Thoracic aorta (tissue), 2 donors: Measurements from ENCODE around the gene CUX1. TPM values are rescaled to one million over a fixed set of nuclear protein-coding genes. Genes with fewer than 3 reads are reported as not detected.

Experiments
- ATAC-seq: fragments of 150-250 bp; one replicate; pipeline ENCODE4 v1.8.0; 2017; ENCODE audit warnings: low read depth; ENCODE audit not compliant: insufficient number of reproducible peaks, low FRiP score
- DNase-seq: peaks from one replicate; pipeline ENCODE4 v3.0.0-alpha.2; 2020; ENCODE audit warnings: low spot score
- H3K27ac ChIP-seq, 2 donors: fragments of 200-600 bp; sonication (generic); 1 replicate in 1 of 2; 2 replicates in 1 of 2; pipeline ENCODE4 v1.5.1; 2016; ENCODE audit warnings: mild to moderate bottlenecking in 2 of 2, moderate library complexity in 2 of 2
- H3K27me3 ChIP-seq: fragments of 200-600 bp; sonication (generic); replicated peaks from 2 replicates; pipeline ENCODE4 v1.6.0; 2016; ENCODE audit warnings: mild to moderate bottlenecking; ENCODE audit not compliant: insufficient read depth
- H3K36me3 ChIP-seq: fragments of 200-600 bp; sonication (generic); one replicate; pipeline ENCODE4 v1.5.1; 2016
- H3K4me1 ChIP-seq, 2 donors: fragments of 200-600 bp; sonication (generic); 1 replicate in 1 of 2; 2 replicates in 1 of 2; pipeline versions ENCODE4 v1.5.1 to v1.6.0; 2016; ENCODE audit warnings: low read depth in 2 of 2, mild to moderate bottlenecking in 1 of 2; ENCODE audit not compliant: control insufficient read depth in 1 of 2
- H3K4me3 ChIP-seq: fragments of 200-600 bp; sonication (generic); 2 replicates; pipeline ENCODE4 v1.5.1; 2016; ENCODE audit warnings: mild to moderate bottlenecking
- H3K9me3 ChIP-seq: fragments of 200-600 bp; sonication (generic); 2 replicates; pipeline ENCODE4 v1.5.1; 2016
- total RNA-seq, 2 donors: library from RNA; depleted of rRNA; stranded (reverse); fragments of >200 nt; gene quantifications; one replicate each; pipeline versions ENCODE4 v1.1.0 to v1.2.3, GENCODE V29; 2016
- TF ChIP-seq, protein P1 (sequence below): fragments of 200-600 bp; sonication (generic); IDR thresholded peaks from one replicate; pipeline ENCODE4 v1.5.1; 2019; ENCODE audit warnings: antibody characterized with exemption

The CUX1 gene
- total RNA-seq, 2 donors from 2014 or later, result 85.0 to 179 TPM

DNA sequence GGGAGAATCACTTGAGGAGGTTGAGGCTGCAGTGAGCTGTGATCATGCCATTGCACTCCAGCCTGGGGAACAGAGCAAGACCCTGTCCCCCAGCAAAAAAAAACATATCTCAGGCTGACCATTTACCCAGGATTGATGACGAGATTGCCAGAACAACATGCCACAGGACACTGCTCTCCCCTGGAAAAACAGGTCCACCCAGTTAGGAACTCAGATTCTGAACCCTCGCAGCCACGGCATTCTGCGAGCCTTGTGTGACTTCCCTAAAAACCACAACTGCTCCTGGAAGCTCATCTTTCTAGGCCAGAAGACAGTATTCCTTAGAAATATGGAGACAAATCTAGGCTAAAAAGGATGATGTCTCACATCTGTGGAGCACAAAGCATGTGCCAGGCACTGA is 427.2 kb downstream of the CUX1 start:
- DNase-seq, result no peak
- ATAC-seq, result no peak
- Histone ChIP-seq H3K4me1 (no peaks in the 10 kb centered on the region), H3K27me3 (no peaks in the 10 kb centered on the region), H3K36me3 (peaks cover 37% of the 10 kb centered on the region), H3K27ac (no peak overlapping the region), H3K9me3 (no peaks in the 10 kb centered on the region), H3K4me3 (no peak overlapping the region)
- TF ChIP-seq, protein P1, sequence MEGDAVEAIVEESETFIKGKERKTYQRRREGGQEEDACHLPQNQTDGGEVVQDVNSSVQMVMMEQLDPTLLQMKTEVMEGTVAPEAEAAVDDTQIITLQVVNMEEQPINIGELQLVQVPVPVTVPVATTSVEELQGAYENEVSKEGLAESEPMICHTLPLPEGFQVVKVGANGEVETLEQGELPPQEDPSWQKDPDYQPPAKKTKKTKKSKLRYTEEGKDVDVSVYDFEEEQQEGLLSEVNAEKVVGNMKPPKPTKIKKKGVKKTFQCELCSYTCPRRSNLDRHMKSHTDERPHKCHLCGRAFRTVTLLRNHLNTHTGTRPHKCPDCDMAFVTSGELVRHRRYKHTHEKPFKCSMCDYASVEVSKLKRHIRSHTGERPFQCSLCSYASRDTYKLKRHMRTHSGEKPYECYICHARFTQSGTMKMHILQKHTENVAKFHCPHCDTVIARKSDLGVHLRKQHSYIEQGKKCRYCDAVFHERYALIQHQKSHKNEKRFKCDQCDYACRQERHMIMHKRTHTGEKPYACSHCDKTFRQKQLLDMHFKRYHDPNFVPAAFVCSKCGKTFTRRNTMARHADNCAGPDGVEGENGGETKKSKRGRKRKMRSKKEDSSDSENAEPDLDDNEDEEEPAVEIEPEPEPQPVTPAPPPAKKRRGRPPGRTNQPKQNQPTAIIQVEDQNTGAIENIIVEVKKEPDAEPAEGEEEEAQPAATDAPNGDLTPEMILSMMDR, result no peak

GRCh38 chr7:102248081-102248455 is 430.6 kb downstream of the CUX1 start:
- Histone ChIP-seq H3K9me3 (no peaks in the 10 kb centered on the region), H3K4me3 (no peak overlapping the region), H3K4me1 (no peaks in the 10 kb centered on the region), H3K27ac (no peak overlapping the region), H3K27me3 (no peaks in the 10 kb centered on the region), H3K36me3 (peaks cover 9% of the 10 kb centered on the region)
- no peak for DNase-seq
- no peak for ATAC-seq
- TF ChIP-seq, protein P1, result no peak

DNA sequence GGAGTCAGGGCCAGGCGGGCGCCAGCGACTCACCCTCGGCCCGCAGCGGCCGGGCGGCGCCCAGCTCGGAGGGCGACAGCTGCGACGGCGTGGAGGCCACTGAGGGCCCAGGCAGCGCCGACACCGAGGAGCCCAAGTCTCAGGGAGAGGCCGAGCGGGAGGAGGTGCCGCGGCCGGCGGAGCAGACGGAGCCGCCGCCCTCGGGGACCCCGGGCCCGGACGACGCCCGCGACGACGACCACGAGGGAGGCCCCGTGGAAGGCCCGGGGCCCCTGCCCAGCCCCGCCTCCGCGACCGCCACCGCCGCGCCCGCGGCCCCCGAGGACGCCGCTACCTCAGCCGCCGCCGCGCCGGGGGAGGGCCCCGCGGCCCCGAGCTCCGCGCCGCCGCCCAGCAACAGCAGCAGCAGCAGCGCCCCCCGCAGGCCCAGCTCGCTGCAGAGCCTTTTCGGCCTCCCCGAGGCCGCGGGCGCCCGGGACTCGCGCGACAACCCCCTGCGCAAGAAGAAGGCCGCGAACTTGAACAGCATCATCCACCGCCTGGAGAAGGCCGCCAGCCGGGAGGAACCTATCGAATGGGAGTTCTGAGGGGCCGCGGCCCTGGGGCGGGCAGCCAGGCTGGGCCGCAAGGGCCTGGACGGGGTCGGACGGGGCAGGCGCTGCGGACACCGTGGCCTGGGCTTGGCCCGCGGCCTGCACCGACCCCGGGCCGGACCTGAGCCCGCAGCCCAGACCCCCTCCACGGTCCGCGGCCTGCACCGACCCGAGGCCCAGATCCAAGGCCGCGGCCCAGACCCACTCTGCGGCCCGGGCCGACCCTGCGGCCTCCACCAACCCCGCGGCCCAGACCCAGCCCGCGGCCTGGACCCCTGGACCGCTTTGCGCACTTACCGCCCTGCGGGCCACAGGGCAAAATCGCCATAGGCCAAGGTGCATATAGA is 431.3 kb downstream of the CUX1 start:
- TF ChIP-seq, protein P1, result no peak
- ATAC-seq, result no peak
- H3K27me3 ChIP-seq, result no peaks in the 10 kb centered on the region
- no peaks in the 10 kb centered on the region for H3K4me1 ChIP-seq
- no peak overlapping the region for H3K4me3 ChIP-seq
- H3K36me3 ChIP-seq, result peaks cover 9% of the 10 kb centered on the region
- H3K27ac ChIP-seq, result no peak overlapping the region
- H3K9me3 ChIP-seq, result no peaks in the 10 kb centered on the region
- DNase-seq, result no peak

DNA sequence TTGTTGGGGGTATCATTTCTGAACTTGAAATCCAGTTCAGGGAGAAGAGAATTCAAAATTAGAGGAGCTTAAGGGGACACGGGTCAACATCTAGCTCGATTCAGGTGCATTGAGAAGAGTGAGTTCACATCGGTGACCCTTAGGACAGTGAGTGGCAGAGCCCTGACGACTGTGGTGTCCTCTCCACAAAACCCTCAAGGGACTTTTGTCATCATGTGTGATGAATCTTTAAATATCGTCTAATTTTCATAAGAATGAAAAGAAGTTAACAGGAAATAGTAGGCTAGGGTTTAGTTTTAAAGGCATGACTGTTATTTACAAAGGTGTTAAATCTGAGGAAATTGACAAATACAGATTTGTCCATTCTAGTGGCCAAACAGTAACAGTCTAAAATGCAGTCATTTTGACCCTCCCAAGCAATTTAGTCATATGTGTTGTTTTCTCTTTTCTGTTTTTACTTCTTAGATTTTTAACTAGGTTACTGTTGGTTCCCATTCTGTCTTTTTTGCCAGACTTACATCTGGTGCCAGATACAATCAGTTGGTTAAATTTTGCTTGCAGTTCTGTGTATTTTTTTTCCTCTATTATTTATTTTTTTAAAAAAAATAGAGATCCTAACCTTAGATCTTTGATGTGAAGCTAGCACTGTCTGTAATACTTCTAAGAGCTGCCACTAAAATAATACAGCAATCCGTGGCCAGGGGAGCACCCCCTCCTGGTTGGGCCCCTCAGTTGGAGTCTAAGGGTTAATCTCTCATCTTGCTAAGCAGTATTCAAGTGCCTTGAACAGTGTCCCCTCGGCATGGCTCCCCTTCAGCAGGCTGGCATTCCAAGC is 434.3 kb downstream of the CUX1 start:
- TF ChIP-seq, protein P1, result no peak
- DNase-seq (no peak), ATAC-seq (no peak)
- H3K9me3 ChIP-seq, result no peaks in the 10 kb centered on the region
- no peak overlapping the region for H3K27ac ChIP-seq
- H3K27me3 ChIP-seq, result no peaks in the 10 kb centered on the region
- H3K36me3 ChIP-seq, result peaks cover 9% of the 10 kb centered on the region
- H3K4me3 ChIP-seq, result no peak overlapping the region
- no peaks in the 10 kb centered on the region for H3K4me1 ChIP-seq

GRCh38 chr7:102252366-102252982 is 435.0 kb downstream of the CUX1 start:
- TF ChIP-seq, protein P1, result no peak
- Histone ChIP-seq H3K9me3 (no peaks in the 10 kb centered on the region), H3K4me1 (no peaks in the 10 kb centered on the region), H3K27me3 (no peaks in the 10 kb centered on the region), H3K27ac (no peak overlapping the region), H3K36me3 (peaks cover 9% of the 10 kb centered on the region), H3K4me3 (no peak overlapping the region)
- no peak for ATAC-seq
- no peak for DNase-seq
